ENCODE data around the gene WDR83. TPM values are rescaled to one million over a fixed set of nuclear protein-coding genes. Genes with fewer than 3 reads are reported as not detected.
A peak's percentile ranks its signal among the peaks of the same experiment; 100 is the strongest.

WDR83 gene
- total and polyA plus RNA-seq, 2 experiments from 2014 or later, result 12.5 to 18.5 TPM

DNA sequence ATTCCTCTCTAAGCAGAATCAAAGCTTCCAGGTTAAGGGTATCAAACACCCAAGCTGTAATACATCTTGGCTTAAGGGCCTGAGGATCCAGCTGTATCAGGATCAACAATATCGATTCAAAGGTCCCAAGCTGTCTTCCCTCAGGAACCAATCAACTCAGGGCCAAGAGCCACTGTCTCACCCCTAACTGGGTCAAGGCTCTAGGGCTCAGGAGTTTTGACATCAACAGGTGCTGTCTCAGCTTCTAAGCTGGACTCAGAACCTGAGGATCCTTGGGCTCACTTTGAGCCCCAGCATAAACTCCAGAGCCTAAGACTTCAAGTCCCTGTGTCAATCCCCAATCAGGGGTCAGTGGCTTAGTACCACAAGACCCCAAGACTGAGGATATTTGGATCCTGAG lies 28.9 kb downstream of the WDR83 start (continued):
- TF ChIP-seq, protein P1, sequence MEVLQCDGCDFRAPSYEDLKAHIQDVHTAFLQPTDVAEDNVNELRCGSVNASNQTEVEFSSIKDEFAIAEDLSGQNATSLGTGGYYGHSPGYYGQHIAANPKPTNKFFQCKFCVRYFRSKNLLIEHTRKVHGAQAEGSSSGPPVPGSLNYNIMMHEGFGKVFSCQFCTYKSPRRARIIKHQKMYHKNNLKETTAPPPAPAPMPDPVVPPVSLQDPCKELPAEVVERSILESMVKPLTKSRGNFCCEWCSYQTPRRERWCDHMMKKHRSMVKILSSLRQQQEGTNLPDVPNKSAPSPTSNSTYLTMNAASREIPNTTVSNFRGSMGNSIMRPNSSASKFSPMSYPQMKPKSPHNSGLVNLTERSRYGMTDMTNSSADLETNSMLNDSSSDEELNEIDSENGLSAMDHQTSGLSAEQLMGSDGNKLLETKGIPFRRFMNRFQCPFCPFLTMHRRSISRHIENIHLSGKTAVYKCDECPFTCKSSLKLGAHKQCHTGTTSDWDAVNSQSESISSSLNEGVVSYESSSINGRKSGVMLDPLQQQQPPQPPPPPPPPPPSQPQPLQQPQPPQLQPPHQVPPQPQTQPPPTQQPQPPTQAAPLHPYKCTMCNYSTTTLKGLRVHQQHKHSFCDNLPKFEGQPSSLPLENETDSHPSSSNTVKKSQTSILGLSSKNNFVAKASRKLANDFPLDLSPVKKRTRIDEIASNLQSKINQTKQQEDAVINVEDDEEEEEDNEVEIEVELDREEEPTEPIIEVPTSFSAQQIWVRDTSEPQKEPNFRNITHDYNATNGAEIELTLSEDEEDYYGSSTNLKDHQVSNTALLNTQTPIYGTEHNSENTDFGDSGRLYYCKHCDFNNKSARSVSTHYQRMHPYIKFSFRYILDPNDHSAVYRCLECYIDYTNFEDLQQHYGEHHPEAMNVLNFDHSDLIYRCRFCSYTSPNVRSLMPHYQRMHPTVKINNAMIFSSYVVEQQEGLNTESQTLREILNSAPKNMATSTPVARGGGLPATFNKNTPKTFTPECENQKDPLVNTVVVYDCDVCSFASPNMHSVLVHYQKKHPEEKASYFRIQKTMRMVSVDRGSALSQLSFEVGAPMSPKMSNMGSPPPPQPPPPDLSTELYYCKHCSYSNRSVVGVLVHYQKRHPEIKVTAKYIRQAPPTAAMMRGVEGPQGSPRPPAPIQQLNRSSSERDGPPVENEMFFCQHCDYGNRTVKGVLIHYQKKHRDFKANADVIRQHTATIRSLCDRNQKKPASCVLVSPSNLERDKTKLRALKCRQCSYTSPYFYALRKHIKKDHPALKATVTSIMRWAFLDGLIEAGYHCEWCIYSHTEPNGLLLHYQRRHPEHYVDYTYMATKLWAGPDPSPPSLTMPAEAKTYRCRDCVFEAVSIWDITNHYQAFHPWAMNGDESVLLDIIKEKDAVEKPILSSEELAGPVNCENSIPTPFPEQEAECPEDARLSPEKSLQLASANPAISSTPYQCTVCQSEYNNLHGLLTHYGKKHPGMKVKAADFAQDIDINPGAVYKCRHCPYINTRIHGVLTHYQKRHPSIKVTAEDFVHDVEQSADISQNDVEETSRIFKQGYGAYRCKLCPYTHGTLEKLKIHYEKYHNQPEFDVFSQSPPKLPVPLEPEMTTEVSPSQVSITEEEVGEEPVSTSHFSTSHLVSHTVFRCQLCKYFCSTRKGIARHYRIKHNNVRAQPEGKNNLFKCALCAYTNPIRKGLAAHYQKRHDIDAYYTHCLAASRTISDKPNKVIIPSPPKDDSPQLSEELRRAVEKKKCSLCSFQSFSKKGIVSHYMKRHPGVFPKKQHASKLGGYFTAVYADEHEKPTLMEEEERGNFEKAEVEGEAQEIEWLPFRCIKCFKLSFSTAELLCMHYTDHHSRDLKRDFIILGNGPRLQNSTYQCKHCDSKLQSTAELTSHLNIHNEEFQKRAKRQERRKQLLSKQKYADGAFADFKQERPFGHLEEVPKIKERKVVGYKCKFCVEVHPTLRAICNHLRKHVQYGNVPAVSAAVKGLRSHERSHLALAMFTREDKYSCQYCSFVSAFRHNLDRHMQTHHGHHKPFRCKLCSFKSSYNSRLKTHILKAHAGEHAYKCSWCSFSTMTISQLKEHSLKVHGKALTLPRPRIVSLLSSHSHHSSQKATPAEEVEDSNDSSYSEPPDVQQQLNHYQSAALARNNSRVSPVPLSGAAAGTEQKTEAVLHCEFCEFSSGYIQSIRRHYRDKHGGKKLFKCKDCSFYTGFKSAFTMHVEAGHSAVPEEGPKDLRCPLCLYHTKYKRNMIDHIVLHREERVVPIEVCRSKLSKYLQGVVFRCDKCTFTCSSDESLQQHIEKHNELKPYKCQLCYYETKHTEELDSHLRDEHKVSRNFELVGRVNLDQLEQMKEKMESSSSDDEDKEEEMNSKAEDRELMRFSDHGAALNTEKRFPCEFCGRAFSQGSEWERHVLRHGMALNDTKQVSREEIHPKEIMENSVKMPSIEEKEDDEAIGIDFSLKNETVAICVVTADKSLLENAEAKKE (CRISPR knock-in tag; IDR thresholded peaks at IDR 0.05), result no peak

DNA sequence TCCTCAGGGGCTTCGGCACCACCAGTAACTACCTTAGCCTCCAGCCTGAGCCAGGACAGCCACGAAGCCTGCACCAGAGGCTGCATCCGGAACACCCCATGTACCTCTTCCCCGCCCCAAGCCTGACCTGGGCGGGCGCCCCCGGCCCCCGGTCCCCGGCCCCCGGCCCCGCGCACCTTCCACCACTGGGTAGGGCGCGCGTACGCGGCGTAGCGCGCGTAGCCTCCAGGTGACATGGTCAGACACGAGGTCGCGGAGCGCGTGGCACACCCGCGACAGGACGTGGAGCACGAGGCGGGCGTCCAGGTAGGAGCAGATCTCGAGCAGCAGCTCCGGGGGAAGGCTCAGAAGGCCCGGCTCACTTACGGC lies 29.4 kb downstream of the WDR83 start:
- H3F3A ChIP-seq (replicated peaks; ENCODE audit: low read depth), result peaks cover 34% of the 10 kb centered on the region
- peak overlapping the region; percentile 78 for H3K4me2 ChIP-seq
- H3K27me3 ChIP-seq (ENCODE audit: insufficient read depth), result no peaks in the 10 kb centered on the region
- H3K27ac ChIP-seq (ENCODE audit: low read depth), result no peak overlapping the region
- Mint-ChIP-seq H3K27ac (no peak overlapping the region), H3K4me3 (peak overlapping the region; percentile 90), H3K4me1 (peaks cover 5% of the 10 kb centered on the region), H3K36me3 (ENCODE audit: low read depth) (peaks cover 22% of the 10 kb centered on the region), H3K27me3 (ENCODE audit: insufficient read depth, low read depth, poor library complexity) (peaks cover 21% of the 10 kb centered on the region), H3K9me3 (no peaks in the 10 kb centered on the region; the same call in 2 of the 3 replicates)
- peaks cover 10% of the 10 kb centered on the region; the same call in 1 of the 2 replicates for H3K36me3 ChIP-seq (ENCODE audit: insufficient read depth)
- TF ChIP-seq CREB1 (CRISPR knock-in tag; IDR thresholded peaks at IDR 0.05; ENCODE audit: low read depth), result no peak
- TF ChIP-seq STAT1 (IDR thresholded peaks at IDR 0.05; ENCODE audit: unreplicated experiment), result no peak
- no peak for TF ChIP-seq EZH2phosphoT487 (IDR thresholded peaks at IDR 0.05; ENCODE audit: unreplicated experiment)
- TF ChIP-seq ZNF331 (CRISPR knock-in tag; IDR thresholded peaks at IDR 0.05; ENCODE audit: low read depth), result no peak
- TF ChIP-seq POLR2AphosphoS5 (IDR thresholded peaks at IDR 0.05; ENCODE audit: low read depth), result no peak
- TF ChIP-seq EZH2 (IDR thresholded peaks at IDR 0.05; ENCODE audit: low read depth, unreplicated experiment), result no peak
- no peaks in the 10 kb centered on the region for H3K9me2 ChIP-seq (ENCODE audit: insufficient read depth)
- no peak for DNase-seq (ENCODE audit: low spot score)
- H2AFZ ChIP-seq, result 0 out of 2 replicates have a peak overlapping the region, but pooled peaks have one; percentile 67
- 0 out of 2 replicates have a peak, but pooled peaks cover 4% of the 10 kb centered on the region for H3K4me1 ChIP-seq (ENCODE audit: insufficient read depth)
- peak; percentile 53 for ATAC-seq
- H3K79me2 ChIP-seq (replicated peaks; ENCODE audit: insufficient read depth), result no peaks in the 10 kb centered on the region
- H4K20me1 ChIP-seq (replicated peaks; ENCODE audit: insufficient read depth), result 0 out of 2 replicates have a peak, but pooled peaks cover 4% of the 10 kb centered on the region
- peak overlapping the region; percentile 90 for H3K4me3 ChIP-seq
